Aorta (tissue), 5 donors: ENCODE data around the gene TP53I11. TPM values are rescaled to one million over a fixed set of nuclear protein-coding genes. Genes with fewer than 3 reads are reported as not detected.

ENCODE experiments used
- ATAC-seq: fragments of 200-7000 bp; cut with Tn5 transposase; one replicate; pipeline ENCODE4 v1.9.1; 2022; ENCODE audit warnings: moderate library complexity; ENCODE audit not compliant: low FRiP score
- DNase-seq, 2 donors: peaks; one replicate each; pipeline ENCODE4 v3.0.0-alpha.2; 2020
- H3K27ac ChIP-seq, 2 donors: one replicate each; pipeline ENCODE4 v1.5.1; 2013; ENCODE audit warnings: low read length in 2 of 2, mild to moderate bottlenecking in 2 of 2, moderate library complexity in 2 of 2, control low read depth in 1 of 2, inconsistent platforms in 1 of 2, low read depth in 1 of 2
- H3K27me3 ChIP-seq, 2 donors: one replicate each; pipeline ENCODE4 v1.6.1; 2013; ENCODE audit warnings: control low read depth in 1 of 2, low read length in 1 of 2, mild to moderate bottlenecking in 1 of 2, moderate library complexity in 1 of 2; ENCODE audit not compliant: insufficient read depth in 2 of 2, control insufficient read depth in 1 of 2
- H3K36me3 ChIP-seq, 2 donors: one replicate each; pipeline ENCODE4 v1.6.1; 2013; ENCODE audit warnings: control low read depth in 1 of 2, low read length in 1 of 2, mild to moderate bottlenecking in 1 of 2; ENCODE audit not compliant: insufficient read depth in 2 of 2, control insufficient read depth in 1 of 2
- H3K4me1 ChIP-seq, 2 donors: one replicate each; pipeline ENCODE4 v1.6.1; 2013; ENCODE audit warnings: low read length in 2 of 2, control low read depth in 1 of 2, mild to moderate bottlenecking in 1 of 2, moderate library complexity in 1 of 2; ENCODE audit not compliant: insufficient read depth in 2 of 2, control insufficient read depth in 1 of 2
- H3K4me3 ChIP-seq, 2 donors: one replicate each; pipeline ENCODE4 v1.5.1; 2013; ENCODE audit warnings: low read length in 2 of 2, control low read depth in 1 of 2, mild to moderate bottlenecking in 1 of 2
- H3K9me3 ChIP-seq: one replicate; pipeline ENCODE4 v1.6.1; 2013; ENCODE audit warnings: mild to moderate bottlenecking, low read length; ENCODE audit not compliant: control insufficient read depth
- WGBS, 2 donors: extraction: QIAGEN DNeasy Blood & Tissue Kit; methylation state at CpG; one replicate each; pipeline ENCODE4 v1.1.7; 2013; 5-methylcytosine and 5-hydroxymethylcytosine counted together
- intact Hi-C, 2 donors: fragments of 100-400 bp; cut with DNase I; formaldehyde crosslinking; loops; one replicate each; pipeline versions ENCODE4 v1.14.2 to v1.15.0; 2022
- long read RNA-seq, 2 donors: library from polyadenylated mRNA; unstranded; transcript quantifications; one replicate each; pipeline ENCODE4 v2.0.0, GENCODE V29; 2020 to 2021
- polyA plus RNA-seq, 2 donors: library from polyadenylated mRNA; stranded (reverse); fragments of 200-250 nt; gene quantifications; one replicate each; pipeline ENCODE4 v1.2.3, GENCODE V29; 2013
- total RNA-seq, 2 donors: library from RNA; stranded (reverse); fragmentation: NEBNext Ultra II Directional; extraction: Animal tissue kit (Norgen Biotek cat#: 25700); gene quantifications; one replicate each; pipeline ENCODE4 v1.2.1, GENCODE V29; 2021
- donor health status: healthy with polysubstance abuse.
- donor health status: Bipolar disorder and iron deficiency.
- donor health status: DM: no; HTN: no; CAD: no.
- donor health status: DM: no; HTN: no; CAD: no.
- donor health status: DM: yes; HTN: yes; CAD: no.

Gene TP53I11, protein sequence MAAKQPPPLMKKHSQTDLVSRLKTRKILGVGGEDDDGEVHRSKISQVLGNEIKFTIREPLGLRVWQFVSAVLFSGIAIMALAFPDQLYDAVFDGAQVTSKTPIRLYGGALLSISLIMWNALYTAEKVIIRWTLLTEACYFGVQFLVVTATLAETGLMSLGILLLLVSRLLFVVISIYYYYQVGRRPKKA
- total RNA-seq (10 to 100 TPM; 54.5 to 85.6 TPM), polyA plus RNA-seq (10 to 100 TPM; 25.9 to 37.3 TPM)
- long read RNA-seq, donor 1, transcript TP53I11-208 (7 exons, 2,647 nt) = major isoform, 13 of 193 reads
- long read RNA-seq, donor 1, partial matches to known transcripts = 2 of 193 reads
- long read RNA-seq, donor 1, other reads (novel, unspliced or antisense) = 178 of 193 reads
- long read RNA-seq, donor 2, partial matches to known transcripts = 2 of 35 reads
- long read RNA-seq, donor 2, other reads (novel, unspliced or antisense) = 30 of 35 reads

DNA sequence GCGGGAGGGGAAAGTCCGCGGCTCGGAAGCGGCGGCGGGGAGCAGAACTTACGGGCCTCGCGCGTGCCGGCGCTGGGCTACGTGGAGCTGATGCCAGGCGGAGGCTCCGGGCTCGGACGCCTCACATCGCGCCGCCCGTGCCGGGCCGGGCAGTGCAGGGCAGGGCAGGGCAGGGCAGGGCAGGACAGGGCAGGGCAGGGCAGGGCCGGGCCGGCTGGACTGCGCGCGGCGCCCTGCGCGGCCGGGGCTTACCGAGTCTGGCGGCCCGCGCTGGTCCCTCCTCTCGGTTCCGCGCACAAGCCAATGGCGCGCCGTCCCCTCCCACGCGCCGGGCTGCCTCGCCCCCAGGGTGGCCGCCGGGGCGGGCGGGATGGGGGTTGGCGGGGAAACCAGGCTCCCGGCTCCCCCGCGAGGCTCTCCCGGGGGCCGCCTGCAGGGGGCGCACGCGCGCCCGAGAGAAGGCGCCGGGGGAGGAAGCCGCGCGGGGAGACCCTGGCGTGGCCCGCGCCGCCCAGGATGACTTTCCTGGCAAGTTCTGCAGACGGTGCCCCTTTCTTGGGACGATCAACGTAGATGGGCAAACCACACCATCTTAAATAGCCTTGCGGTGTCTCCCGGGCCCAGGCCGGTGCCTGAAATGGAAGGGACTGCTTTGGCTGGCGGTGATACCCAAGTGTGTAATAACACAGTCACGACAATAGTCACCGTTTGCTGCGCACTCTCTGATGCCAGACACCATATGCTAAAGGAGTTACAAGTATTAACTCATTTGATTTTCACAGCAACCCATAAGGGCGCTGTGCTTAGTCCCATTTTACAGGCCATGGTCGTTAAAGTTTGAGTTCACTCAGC, at the start of gene TP53I11:
TP53I11 (minus strand) TSS at position 259 of the 852 bp plus-strand sequence. CDS start 12,548 bp downstream, outside the sequence.
- H3K4me1 ChIP-seq = no peaks in the 10 kb centered on the region
- no peaks in the 10 kb centered on the region for H3K27me3 ChIP-seq
- no peak within 1 kb of the TSS for H3K27ac ChIP-seq
- H3K9me3 ChIP-seq = no peaks in the 10 kb centered on the region
- WGBS, 2 donors = 8 to 13% methylated on average over 47 to 83 of the region's 83 CpGs
- DNase-seq (peak; percentile 88 to 95), ATAC-seq (peak; percentile 88)
- intact Hi-C loops = no loop called here
- H3K4me3 ChIP-seq = peak within 1 kb of the TSS; percentile 81 to 88
- no peaks in the 10 kb centered on the region for H3K36me3 ChIP-seq

DNA sequence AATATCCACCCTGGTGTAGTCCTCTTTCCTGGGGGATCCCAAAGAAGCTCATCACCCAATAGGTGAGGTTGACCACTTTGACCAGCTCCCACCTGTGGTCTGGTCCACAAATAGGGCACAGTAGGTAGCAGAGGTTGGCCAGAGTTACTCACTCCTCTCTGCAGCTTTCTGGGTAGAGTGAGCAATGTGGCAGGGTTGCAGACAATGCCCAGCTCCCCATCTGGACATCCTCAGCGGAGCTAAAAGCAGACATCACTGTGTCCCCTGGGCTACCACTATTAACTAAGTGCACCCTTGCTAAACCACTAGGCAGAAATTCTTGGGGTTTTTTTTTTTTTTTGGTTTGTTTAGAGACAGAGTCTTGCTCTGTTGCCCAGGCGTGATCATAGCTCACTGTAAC, 48.4 kb upstream of the TP53I11 start:
- intact Hi-C loops = no loop called here
- no peak for DNase-seq
- WGBS, 2 donors = 87 to 97% methylated on average over 2 of the region's 2 CpGs

DNA sequence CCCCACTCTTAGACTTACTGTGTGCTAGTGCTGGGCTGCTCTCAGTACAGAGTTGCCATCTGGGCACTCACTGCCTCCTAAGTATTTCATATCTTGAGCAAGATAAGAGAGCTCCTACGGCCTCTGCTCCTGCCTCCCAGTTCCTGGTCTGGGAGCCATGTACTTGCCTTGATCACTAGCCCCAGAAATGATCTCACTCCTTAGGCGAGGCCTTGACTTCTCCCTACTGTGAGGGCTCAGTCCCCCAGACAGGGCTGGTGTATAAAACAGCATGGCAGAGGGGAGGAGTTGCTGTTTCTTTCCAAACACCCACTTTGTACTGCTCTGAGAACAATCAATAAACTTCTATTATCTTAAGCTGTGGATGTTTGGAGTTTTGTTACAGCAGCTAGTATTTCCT, 47.4 kb upstream of the TP53I11 start:
- Histone ChIP-seq H3K27me3 (no peaks in the 10 kb centered on the region), H3K27ac (no peak overlapping the region), H3K9me3 (no peaks in the 10 kb centered on the region), H3K36me3 (no peaks in the 10 kb centered on the region), H3K4me3 (no peak overlapping the region), H3K4me1 (no peaks in the 10 kb centered on the region)
- intact Hi-C loops = no loop called here
- WGBS, 2 donors = 67 to 68% methylated on average over 2 of the region's 2 CpGs
- no peak for ATAC-seq
- no peak for DNase-seq

More for the DNA sequence above, 48.4 kb upstream of the TP53I11 start:
- Histone ChIP-seq H3K36me3 (no peaks in the 10 kb centered on the region), H3K4me3 (no peak overlapping the region), H3K4me1 (no peaks in the 10 kb centered on the region), H3K27me3 (no peaks in the 10 kb centered on the region), H3K9me3 (no peaks in the 10 kb centered on the region), H3K27ac (no peak overlapping the region)
- no peak for ATAC-seq

DNA sequence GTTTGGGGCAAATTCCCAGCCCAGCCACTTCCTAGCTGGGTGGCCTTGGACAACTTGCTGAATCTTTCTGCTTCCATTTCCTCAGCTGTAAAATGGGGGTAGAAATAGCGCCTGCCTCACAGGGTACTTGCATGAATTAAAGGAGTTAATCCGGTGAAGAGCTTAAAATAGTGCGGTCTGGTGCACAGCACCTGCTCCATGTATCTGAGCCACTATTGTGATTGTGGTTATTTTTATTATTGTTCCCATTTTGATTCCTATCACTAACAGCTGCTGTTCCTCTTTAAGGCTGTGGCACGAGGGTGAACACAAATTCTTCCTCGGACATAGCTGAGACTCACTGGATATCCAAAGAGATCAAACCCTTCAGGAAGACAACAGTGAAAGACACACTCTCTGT, 46.9 kb upstream of the TP53I11 start:
- DNase-seq = no peak
- no peak for ATAC-seq
- Histone ChIP-seq H3K4me3 (no peak overlapping the region), H3K27me3 (no peaks in the 10 kb centered on the region), H3K4me1 (no peaks in the 10 kb centered on the region), H3K27ac (no peak overlapping the region), H3K9me3 (no peaks in the 10 kb centered on the region), H3K36me3 (no peaks in the 10 kb centered on the region)
- 79 to 88% methylated on average over 5 of the region's 5 CpGs for WGBS, 2 donors
- intact Hi-C loops = no loop called here

DNA sequence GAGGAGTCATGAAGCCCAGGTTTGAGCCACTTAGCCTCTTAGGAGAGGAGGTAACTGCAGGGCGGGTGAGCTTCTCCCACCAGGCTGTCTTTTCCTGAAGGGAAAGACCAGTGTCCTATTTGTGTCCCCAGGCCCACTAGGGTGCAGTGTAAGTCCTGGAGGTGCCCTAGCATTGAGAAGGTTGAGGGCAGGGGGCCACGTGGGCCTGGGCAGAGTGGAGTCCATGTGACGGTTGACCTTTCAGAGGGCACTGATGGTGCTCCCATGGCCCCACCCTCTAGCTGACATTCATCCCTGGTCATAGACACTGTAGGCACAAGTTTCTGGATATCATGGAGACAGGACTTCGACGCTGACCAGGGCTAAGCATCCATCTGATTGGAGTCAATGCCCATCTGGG, 44.1 kb upstream of the TP53I11 start:
- Histone ChIP-seq H3K4me3 (no peak overlapping the region), H3K27ac (no peak overlapping the region), H3K9me3 (no peaks in the 10 kb centered on the region), H3K36me3 (no peaks in the 10 kb centered on the region), H3K4me1 (no peaks in the 10 kb centered on the region), H3K27me3 (no peaks in the 10 kb centered on the region)
- 65 to 80% methylated on average over 5 of the region's 5 CpGs for WGBS, 2 donors
- intact Hi-C loops = no loop called here
- DNase-seq (peak in 1 of 2 donors; percentile 27), ATAC-seq (no peak)

DNA sequence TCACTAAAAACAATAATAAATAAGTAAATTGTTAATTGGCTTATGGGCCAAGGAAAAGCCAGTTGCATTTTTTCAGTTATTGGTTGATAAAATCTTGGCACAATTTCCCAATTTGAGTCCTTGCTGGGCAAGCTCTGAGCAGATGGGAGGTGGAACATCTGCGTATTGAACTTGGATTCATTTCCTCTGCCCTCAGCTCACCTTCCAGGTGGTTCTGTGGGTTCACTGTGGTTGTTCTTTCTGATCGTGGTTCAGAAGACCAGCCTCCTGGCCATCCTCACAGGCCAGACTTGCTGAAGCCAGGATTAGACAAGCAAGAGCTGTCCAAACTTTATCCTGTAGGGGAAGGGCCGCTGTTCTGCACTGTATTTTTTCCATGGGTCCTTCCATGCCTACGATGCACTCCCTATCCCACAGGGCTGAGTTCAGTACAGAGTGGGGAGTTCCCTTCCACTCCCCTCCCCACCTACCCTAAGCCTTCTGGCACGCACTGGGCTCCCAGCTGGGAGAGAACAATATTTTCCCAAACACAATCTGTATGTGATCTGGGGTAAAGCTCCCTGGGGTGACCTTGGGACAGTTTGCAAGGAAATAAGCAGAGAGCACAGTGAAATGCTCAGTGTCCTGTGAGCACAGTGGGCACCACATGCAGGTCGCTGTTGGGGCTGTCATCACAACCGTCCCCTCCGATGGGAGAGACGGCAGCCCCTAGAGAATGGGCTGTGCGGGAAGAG, 43.5 kb upstream of the TP53I11 start:
- WGBS, 2 donors = 76 to 82% methylated on average over 10 of the region's 10 CpGs
- no peak overlapping the region for H3K27ac ChIP-seq
- H3K27me3 ChIP-seq = no peaks in the 10 kb centered on the region
- H3K36me3 ChIP-seq = no peaks in the 10 kb centered on the region
- intact Hi-C loops = no loop called here
- no peaks in the 10 kb centered on the region for H3K9me3 ChIP-seq
- H3K4me3 ChIP-seq = no peak overlapping the region
- H3K4me1 ChIP-seq = no peaks in the 10 kb centered on the region
- DNase-seq (no peak), ATAC-seq (no peak)

DNA sequence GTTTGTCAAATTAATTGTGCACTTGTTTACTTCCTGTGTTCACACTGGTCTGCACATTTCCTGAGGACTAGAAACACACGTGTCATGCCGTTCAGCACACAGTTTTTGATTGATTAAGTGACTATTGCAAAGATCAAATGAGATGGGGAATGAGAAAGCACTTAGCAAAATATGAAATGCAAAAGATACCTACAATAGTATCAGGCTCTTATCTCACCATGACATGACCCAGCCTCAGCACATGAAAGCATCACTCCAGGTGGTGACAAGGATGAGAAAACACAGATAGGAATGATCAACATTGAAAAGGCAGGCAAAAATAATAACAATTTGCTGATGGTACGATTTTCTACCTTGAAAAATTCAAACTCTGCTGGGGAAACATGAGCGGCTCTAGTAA, 42.1 kb upstream of the TP53I11 start:
- DNase-seq = no peak
- 84 to 90% methylated on average over 4 of the region's 4 CpGs for WGBS, 2 donors
- Histone ChIP-seq H3K4me1 (no peaks in the 10 kb centered on the region), H3K9me3 (no peaks in the 10 kb centered on the region), H3K27ac (no peak overlapping the region), H3K27me3 (no peaks in the 10 kb centered on the region), H3K36me3 (no peaks in the 10 kb centered on the region), H3K4me3 (no peak overlapping the region)
- intact Hi-C loops = no loop called here
- ATAC-seq = no peak

DNA sequence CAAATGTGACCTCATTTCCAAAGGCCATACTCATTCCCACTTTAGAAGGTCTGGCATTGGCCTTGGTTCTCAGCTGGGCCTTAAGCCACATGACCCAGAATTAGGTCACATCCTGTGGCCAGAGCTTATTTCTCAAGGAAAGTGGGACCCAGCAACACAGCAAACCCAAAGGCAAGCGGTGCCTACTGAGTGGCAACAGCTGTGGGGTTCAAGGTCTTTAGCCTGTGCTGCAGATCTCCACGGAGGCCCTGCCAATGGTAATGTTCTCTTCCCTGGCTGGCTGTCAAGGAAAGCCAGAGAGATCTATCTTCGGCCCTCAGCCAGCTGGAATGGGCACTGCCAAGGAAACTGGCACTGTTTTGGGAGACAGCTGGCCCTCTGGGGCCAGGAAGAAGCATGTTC, 41.5 kb upstream of the TP53I11 start:
- no peaks in the 10 kb centered on the region for H3K4me1 ChIP-seq
- no peaks in the 10 kb centered on the region for H3K36me3 ChIP-seq
- intact Hi-C loops = no loop called here
- no peaks in the 10 kb centered on the region for H3K27me3 ChIP-seq
- peak in 1 of 2 donors; percentile 39 for DNase-seq
- no peak overlapping the region for H3K4me3 ChIP-seq
- H3K9me3 ChIP-seq = no peaks in the 10 kb centered on the region
- ATAC-seq = peak; percentile 10
- H3K27ac ChIP-seq = no peak overlapping the region
- 23 to 28% methylated on average over 3 of the region's 3 CpGs for WGBS, 2 donors
